HL-60/S4 (cell line): ENCODE measurements around the gene ADM2.
"Not testable (repeated sequence)": the region's sequence is repeated elsewhere in the genome, so short reads cannot be mapped to it uniquely, and the experiment has no call there.

Experiments
- in situ Hi-C: fragments of 300-500 bp; cut with MboI; formaldehyde crosslinking; loops from 2 replicates; pipeline ENCODE4 v1.14.3; 2022; ENCODE audit warnings: low sequenced_read_pairs

Gene ADM2

GRCh38 chr22:50505276-50505775 lies 24.0 kb downstream of the ADM2 start:
- in situ Hi-C loops: no loop called here

- in situ Hi-C loops: no loop called here
These were observed 24.6 kb downstream of the ADM2 start for GRCh38 chr22:50505776-50506610.

- in situ Hi-C loops: no loop called here
These were observed 25.5 kb downstream of the ADM2 start for GRCh38 chr22:50506611-50507420.

- in situ Hi-C loops: no loop called here
These were observed 26.2 kb downstream of the ADM2 start, which contains the start of gene LMF2 for GRCh38 chr22:50507421-50507990. TSS of gene LMF2 (minus strand) at chr22:50507702. CDS start at chr22:50507675, 27 bp downstream.

GRCh38 chr22:50507991-50508884 lies 26.9 kb downstream of the ADM2 start, which contains the start of gene NCAPH2:
TSS of gene NCAPH2 (plus strand) at chr22:50508224. CDS start at chr22:50508338, 114 bp downstream.
- in situ Hi-C loops: no loop called here

- in situ Hi-C loops: no loop called here
These were observed 27.6 kb downstream of the ADM2 start for GRCh38 chr22:50508897-50509296.

GRCh38 chr22:50513175-50513574 lies 31.8 kb downstream of the ADM2 start:
- in situ Hi-C loops: no loop called here

- in situ Hi-C loops: no loop called here
These were observed 34.7 kb downstream of the ADM2 start for GRCh38 chr22:50516068-50516467.

GRCh38 chr22:50516891-50517290 lies 35.5 kb downstream of the ADM2 start:
- in situ Hi-C loops: no loop called here

- in situ Hi-C loops: no loop called here
These were observed 36.3 kb downstream of the ADM2 start for GRCh38 chr22:50517495-50518260.

GRCh38 chr22:50518606-50519005 lies 37.3 kb downstream of the ADM2 start:
- in situ Hi-C loops: no loop called here

- in situ Hi-C loops: no loop called here
These were observed 37.8 kb downstream of the ADM2 start for GRCh38 chr22:50519151-50519550.

- in situ Hi-C loops: not testable (repeated sequence)
These were observed 38.8 kb downstream of the ADM2 start for GRCh38 chr22:50520184-50520583.

- in situ Hi-C loops: no loop called here
These were observed 39.6 kb downstream of the ADM2 start for GRCh38 chr22:50520826-50521453.

- in situ Hi-C loops: no loop called here
These were observed 40.4 kb downstream of the ADM2 start for GRCh38 chr22:50521710-50522109.

GRCh38 chr22:50522208-50522805 lies 41.0 kb downstream of the ADM2 start:
- in situ Hi-C loops: no loop called here

GRCh38 chr22:50522806-50523438 lies 41.6 kb downstream of the ADM2 start:
- in situ Hi-C loops: no loop called here

- in situ Hi-C loops: no loop called here
These were observed 42.1 kb downstream of the ADM2 start for GRCh38 chr22:50523458-50523805.
